HL-60/S4 treated with retinoic acid at 250 ng/mL for 4 days and 3 days (cell line): Measurements from ENCODE around the gene AGPS.
"Not testable (repeated sequence)": the region's sequence is repeated elsewhere in the genome, so short reads cannot be mapped to it uniquely, and the experiment has no call there.

Source experiments
- in situ Hi-C: fragments of 300-500 bp; cut with MboI; formaldehyde crosslinking; loops from 2 replicates; pipeline ENCODE4 v1.7.0; 2022; ENCODE audit warnings: low sequenced_read_pairs

Gene AGPS

GRCh38 chr2:177413703-177414102, 21.1 kb downstream of the AGPS start:
- in situ Hi-C loops, result no loop called here

DNA sequence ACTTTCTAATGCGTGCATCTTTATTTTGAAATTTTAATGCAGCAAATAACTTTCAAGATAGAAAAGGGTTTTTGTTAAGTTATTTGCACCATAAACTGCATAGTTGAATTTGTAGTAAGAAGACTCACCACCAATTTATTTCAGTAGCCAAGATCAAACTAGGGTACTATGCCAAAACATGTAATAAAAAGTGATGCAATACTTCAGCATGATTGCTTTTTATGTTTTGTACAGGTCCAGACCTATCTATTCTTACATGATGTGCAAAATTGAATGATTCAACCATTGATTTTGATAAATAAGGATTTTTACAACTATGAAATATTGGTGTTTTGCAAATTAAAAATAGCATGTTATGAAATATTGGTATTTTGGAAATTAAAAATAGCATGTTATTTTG, 26.7 kb downstream of the AGPS start:
- in situ Hi-C loops, result no loop called here

DNA sequence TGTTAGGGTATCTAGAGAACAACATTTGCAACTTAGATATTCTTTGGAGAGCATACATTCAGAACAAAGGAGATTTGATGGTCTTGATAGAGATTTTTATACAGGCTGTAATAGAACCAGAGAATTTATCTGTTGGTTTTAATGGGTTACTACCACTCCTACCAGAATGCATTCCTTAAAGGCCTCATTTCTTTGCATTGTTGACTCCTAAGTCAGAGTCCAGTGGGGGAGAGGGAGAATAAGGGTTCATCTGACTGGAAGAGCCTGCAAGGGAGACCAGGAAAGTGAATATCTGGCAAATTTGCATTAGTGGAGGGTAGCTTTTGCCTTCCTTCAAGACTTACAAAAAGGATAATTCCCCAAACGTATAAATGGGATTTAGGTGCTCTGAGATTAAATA, 29.7 kb downstream of the AGPS start:
- in situ Hi-C loops, result no loop called here

DNA sequence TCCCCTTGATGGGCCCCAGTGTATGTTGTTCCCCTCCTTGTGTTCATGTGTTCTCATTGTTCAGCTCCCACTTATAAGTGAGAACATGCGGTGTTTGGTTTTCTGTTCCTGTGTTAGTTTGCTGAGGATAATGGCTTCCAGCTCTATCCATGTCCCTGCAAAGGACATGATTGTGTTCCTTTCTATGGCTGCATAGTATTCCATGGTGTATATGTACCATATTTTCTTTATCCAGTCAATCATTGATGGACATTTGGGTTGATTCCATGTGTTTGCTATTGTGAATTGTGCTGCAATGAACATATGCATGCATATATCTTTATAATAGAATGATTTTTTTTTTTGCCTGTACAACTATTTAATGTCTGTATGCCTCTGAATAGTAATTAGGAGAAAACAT, 31.5 kb downstream of the AGPS start:
- in situ Hi-C loops, result not testable (repeated sequence)

GRCh38 chr2:177424620-177425019, 32.0 kb downstream of the AGPS start:
- in situ Hi-C loops, result not testable (repeated sequence)

GRCh38 chr2:177427316-177427715, 34.7 kb downstream of the AGPS start:
- in situ Hi-C loops, result no loop called here

DNA sequence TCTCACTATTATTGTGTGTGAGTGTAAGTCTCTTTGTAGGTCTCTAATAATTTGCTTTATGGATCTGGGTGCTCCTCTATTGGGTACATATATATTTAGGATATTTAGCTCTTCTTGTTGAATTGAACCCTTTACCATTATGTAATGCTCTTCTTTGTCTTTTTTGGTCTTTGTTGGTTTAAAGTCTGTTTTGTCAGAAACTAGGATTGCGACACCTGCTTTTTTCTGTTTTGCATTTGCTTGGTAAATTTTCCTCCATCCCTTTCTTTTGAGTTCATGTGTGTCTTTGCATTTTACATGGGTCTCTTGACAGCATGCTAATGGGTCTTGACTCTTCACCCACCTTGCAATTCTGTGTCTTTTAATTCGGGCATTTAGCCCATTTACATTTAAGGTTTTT, 35.4 kb downstream of the AGPS start:
- in situ Hi-C loops, result not testable (repeated sequence)

DNA sequence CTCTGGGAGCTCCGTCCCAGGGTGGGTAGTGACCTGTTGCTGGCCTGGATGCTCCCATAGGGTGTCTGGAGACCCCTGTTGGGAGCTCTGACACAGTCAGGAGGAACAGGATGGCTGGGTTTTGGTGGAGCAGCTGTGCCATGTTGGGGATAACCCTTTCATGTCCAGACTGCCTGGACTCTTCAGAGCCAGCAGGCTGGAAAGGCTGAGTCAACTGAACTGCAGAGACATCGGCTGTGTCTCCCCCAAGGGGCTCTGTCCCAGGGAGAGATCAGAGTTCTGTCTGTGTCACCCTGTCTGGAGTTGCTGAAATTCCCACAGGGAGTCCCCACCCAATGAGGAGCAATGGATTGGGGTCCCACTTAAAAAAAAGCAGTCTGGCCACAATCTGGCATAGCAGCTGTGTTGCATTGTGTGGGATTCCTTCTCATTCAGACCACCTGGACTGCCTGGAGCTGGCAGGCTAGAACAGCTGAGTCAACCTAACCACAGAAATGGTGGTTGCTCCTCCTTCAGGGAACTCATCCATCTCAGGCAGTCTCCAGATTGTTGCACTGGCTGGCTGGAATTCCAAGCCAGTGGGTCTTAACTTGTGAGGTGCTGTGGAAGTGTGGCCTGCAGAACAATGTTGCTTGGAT, 37.2 kb downstream of the AGPS start:
- in situ Hi-C loops, result no loop called here

DNA sequence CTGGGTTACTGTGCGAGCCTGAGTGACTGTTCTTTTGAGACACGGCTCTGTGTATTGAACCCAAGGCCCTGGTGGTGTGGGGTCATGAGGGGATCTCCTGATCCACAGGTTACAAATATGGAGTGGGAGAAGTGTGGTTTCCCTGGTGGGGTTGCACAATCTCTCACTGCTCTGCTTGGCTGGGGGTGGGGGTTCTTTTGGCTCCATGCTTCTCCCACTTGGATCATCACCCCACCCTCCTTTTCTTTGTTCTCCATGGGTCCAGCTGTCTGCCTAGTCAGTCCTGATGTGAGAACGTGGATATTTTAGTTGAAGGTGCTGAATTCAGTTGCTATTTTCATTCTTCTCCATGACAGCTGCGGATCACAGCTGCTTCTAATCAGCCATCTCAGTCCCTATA, 37.8 kb downstream of the AGPS start:
- in situ Hi-C loops, result no loop called here

GRCh38 chr2:177431111-177431725, 38.6 kb downstream of the AGPS start:
- in situ Hi-C loops, result not testable (repeated sequence)

DNA sequence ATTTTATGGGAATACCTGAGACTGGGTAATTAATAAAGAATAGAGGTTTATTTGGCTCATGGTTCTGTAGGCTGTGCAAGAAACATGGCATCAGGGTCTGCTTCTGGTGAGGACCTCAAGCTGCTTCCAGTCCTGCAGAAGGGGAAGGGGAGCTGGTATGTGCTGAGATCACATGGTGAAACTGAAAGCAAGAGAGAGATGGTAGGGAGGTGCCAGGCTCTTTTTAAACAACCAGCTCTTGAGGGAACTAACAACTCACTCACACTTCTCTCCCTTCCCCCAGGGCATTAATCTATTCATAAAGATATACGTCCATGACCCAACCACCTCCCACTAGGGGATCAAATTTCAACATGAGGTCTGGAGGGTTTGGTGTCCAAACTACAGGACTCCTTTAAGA, 40.1 kb downstream of the AGPS start:
- in situ Hi-C loops, result no loop called here

GRCh38 chr2:177433402-177433801, 40.8 kb downstream of the AGPS start:
- in situ Hi-C loops, result no loop called here

GRCh38 chr2:177434475-177434874, 41.9 kb downstream of the AGPS start:
- in situ Hi-C loops, result no loop called here

- in situ Hi-C loops, result no loop called here
Measured at GRCh38 chr2:177445200-177445599, 52.6 kb downstream of the AGPS start.

- in situ Hi-C loops, result no loop called here
Measured at GRCh38 chr2:177448031-177448430, 55.5 kb downstream of the AGPS start.

- in situ Hi-C loops, result no loop called here
Measured at GRCh38 chr2:177449159-177449558, 56.6 kb downstream of the AGPS start.

DNA sequence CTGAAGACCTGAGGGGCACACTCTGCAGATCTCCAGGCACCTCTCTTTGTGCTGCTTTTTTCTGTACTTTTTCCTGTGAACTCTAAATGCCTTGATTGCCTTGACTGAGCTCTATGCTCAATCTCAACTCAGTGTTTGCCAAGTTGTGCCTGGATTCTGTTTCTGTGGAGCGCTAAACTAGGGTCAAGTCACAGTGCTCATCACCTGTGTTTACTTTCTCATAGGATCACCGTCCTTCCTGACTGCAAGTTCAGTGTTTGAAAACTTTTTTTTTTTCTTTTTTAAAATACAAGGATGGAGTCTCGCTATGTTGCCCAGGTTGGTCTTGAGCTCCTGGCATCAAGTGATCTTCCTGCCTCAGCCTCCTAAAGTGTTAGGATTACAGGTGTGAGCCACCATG, 62.6 kb downstream of the AGPS start:
- in situ Hi-C loops, result no loop called here

DNA sequence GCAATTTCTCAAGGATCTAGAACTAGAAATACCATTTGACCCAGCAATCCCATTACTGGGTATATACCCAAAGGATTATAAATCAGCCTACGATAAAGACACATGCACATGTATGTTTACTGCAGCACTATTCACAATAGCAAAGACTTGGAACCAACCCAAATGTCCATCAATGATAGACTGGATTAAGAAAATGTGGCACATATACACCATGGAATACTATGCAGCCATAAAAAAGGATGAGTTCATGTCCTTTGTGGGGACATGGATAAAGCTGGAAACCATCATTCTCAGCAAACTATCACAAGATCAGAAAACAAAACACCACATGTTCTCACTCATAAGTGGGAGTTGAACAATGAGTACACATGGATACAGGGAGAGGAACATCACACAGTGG, 67.2 kb downstream of the AGPS start:
- in situ Hi-C loops, result not testable (repeated sequence)

- in situ Hi-C loops, result no loop called here
Measured at GRCh38 chr2:177460973-177461585, 68.5 kb downstream of the AGPS start.

DNA sequence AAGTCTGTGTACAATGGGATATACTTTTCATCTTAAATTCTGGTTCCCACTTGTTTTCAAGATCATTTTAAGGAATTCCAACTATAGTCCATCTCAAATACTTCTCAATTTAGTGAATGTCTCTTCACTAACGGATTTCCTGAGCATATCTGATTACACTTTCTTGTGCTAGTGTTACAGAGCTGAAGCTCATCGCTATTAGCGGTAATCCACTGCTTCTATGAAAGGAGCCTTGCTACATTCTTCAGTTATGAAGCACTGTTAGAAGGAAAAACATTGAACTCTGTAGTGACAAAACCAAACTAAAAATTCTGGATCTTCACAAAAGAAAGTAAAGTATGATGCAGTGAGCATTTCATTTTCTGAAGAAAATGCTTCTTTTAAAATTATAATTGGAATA, 72.0 kb downstream of the AGPS start:
- in situ Hi-C loops, result no loop called here

DNA sequence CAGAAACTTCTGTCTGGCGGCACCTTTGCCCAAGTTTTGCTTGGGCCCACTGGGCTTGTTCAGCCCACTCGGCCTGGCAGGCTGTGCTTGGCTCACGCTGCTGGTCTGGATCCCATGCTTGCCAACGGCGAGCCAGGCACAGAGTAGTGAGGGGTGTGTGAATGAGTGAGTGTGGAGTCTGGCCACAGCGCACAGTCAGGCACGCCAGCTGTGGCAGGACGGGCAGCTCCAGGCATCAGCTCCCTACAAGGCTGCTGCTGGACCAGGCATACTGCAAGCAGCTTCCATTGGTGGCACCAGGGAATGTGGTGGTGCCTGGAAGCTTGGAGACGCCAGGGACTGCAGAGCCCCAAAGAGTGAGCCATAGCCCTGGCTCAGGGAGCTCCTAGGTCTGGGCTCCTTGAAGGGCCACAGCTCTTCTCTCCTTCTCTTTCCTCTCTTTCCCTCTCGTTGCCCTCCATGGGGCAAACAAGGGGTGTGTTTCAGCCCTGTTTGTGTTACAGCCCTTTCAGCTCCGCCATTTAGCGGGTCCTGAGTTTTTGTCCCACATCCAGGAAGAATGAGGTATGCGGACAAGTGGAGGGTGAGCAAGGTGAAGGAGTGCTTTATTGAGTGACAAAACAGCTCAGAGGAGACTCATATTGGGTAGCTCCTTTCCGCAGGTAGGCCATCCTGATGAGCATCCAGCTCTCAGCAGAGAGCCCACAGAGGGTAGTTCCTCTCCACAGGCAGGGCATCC, 73.0 kb downstream of the AGPS start:
- in situ Hi-C loops, result no loop called here
